Panc1 (cell line): ENCODE results near the gene DCUN1D2. TPM values are rescaled to one million over a fixed set of nuclear protein-coding genes. Genes with fewer than 3 reads are reported as not detected.
"Not testable (repeated sequence)": the region's sequence is repeated elsewhere in the genome, so short reads cannot be mapped to it uniquely, and the experiment has no call there.

Experiments used
- ATAC-seq: fragments of 200-7000 bp; cut with Tn5 transposase; 2 replicates; pipeline ENCODE4 v1.9.1; 2020; ENCODE audit warnings: mild to moderate bottlenecking, moderate library complexity
- BruUV-seq: library from RNA; stranded (reverse); fragments of 400-500 nt; replicated peaks from 2 replicates; lab custom pipeline; 2021; lab: Mats Ljungman, UMichigan
- CTCF ChIA-PET: fragments of 300-600 bp; sonication (Branson Sonifier 250); formaldehyde crosslinking; loops from one replicate; lab custom pipeline; 2022; ENCODE audit warnings: antibody characterized with exemption; lab: Charles Lee
- POLR2A ChIA-PET: fragments of 300-600 bp; sonication (Branson Sonifier 250); formaldehyde crosslinking; loops from one replicate; lab custom pipeline; 2022; ENCODE audit warnings: antibody characterized with exemption; lab: Charles Lee
- DNase-seq: peaks from one replicate; pipeline ENCODE4 v3.0.0-alpha.2; 2010; ENCODE audit warnings: low read depth, low spot score
- H3K27ac ChIP-seq: 2 replicates; pipeline ENCODE4 v1.5.1; 2011; ENCODE audit warnings: mild to moderate bottlenecking, low read length, inconsistent platforms
- H3K27me3 ChIP-seq: fragments of 200-500 bp; sonication (Bioruptor generic); 2 replicates; pipeline ENCODE4 v1.6.0; 2014; ENCODE audit warnings: low read length, inconsistent platforms; ENCODE audit not compliant: control insufficient read depth, insufficient read depth
- H3K36me3 ChIP-seq: fragments of 200-500 bp; sonication (Bioruptor generic); 2 replicates; pipeline ENCODE4 v1.5.1; 2014; ENCODE audit warnings: inconsistent platforms, mild to moderate bottlenecking, low read length, moderate library complexity; ENCODE audit not compliant: control insufficient read depth, insufficient read depth
- H3K4me1 ChIP-seq: 2 replicates; pipeline ENCODE4 v1.5.1; 2011; ENCODE audit warnings: inconsistent platforms, mild to moderate bottlenecking, low read length, moderate library complexity; ENCODE audit not compliant: control insufficient read depth, insufficient read depth
- H3K4me3 ChIP-seq, 2 experiments: 2 replicates each; pipeline ENCODE4 v1.5.1; 2011 to 2012; ENCODE audit warnings: low read depth in 2 of 2, low read length in 2 of 2, mild to moderate bottlenecking in 2 of 2, inconsistent platforms in 1 of 2, moderate library complexity in 1 of 2
- H3K9me3 ChIP-seq: fragments of 200-500 bp; sonication (Bioruptor generic); 2 replicates; pipeline ENCODE4 v1.5.1; 2014; ENCODE audit warnings: low read depth, mild to moderate bottlenecking, inconsistent platforms, low read length, moderate library complexity; ENCODE audit not compliant: control insufficient read depth, insufficient read depth
- CTCF ChIP-seq: fragments of 450-650 bp; IDR thresholded peaks from 2 replicates; pipeline ENCODE4 v1.5.1; 2017; ENCODE audit warnings: mild to moderate bottlenecking
- POLR2AphosphoS5 ChIP-seq: IDR thresholded peaks from 2 replicates; pipeline ENCODE4 v1.6.1; 2012; ENCODE audit warnings: mild to moderate bottlenecking, low read depth, low read length, moderate library complexity
- REST ChIP-seq, 2 experiments: IDR thresholded peaks; 2 replicates each; pipeline ENCODE4 v1.6.1; 2011 to 2012; ENCODE audit warnings: low read depth in 2 of 2, control low read depth in 1 of 2, low read length in 1 of 2, mild to moderate bottlenecking in 1 of 2, moderate library complexity in 1 of 2; ENCODE audit not compliant: insufficient read depth in 1 of 2
- SIN3A ChIP-seq: IDR thresholded peaks from 2 replicates; pipeline ENCODE4 v1.6.1; 2012; ENCODE audit warnings: low read depth, mild to moderate bottlenecking, low read length, moderate library complexity, borderline replicate concordance; ENCODE audit not compliant: insufficient read depth
- TCF7L2 ChIP-seq: IDR thresholded peaks from 2 replicates; pipeline ENCODE4 v1.6.1; 2011; ENCODE audit warnings: mild to moderate bottlenecking, low read depth, low read length, inconsistent platforms
- in situ Hi-C: cut with HindIII; loops from 2 replicates; pipeline ENCODE4 v1.10.0; 2016; ENCODE audit warnings: low sequenced_read_pairs, low pct_unique_long_range_greater_than_20kb
- intact Hi-C: fragments of 100-400 bp; cut with micrococcal nuclease; formaldehyde crosslinking; loops from one replicate; pipeline ENCODE4 v1.10.0; 2022; ENCODE audit not compliant: unreplicated experiment
- total RNA-seq: library from RNA; stranded (reverse); gene quantifications from one replicate; pipeline ENCODE4 v1.2.1, GENCODE V29; 2021; ENCODE audit not compliant: unreplicated experiment

Gene DCUN1D2
- total RNA-seq, 1 experiment from 2014 or later = 22.8 TPM

- BruUV-seq = no TSS peak
These were observed 18.7 kb downstream of the DCUN1D2 start for GRCh38 chr13:113471844-113472243.

GRCh38 chr13:113470635-113471163, 19.8 kb downstream of the DCUN1D2 start:
- ATAC-seq, H3K27me3 ChIP-seq, H3K9me3 ChIP-seq, in situ Hi-C loops, H3K4me1 ChIP-seq, intact Hi-C loops, H3K27ac ChIP-seq, DNase-seq, POLR2A ChIA-PET, H3K36me3 ChIP-seq, H3K4me3 ChIP-seq, BruUV-seq: not testable (repeated sequence)
- CTCF ChIA-PET = interaction anchor here (0.6 kb wide), 1 partner anchor 22 kb away, joined by 3 read pairs; no protein-coding TSS in a partner anchor

More at GRCh38 chr13:113471844-113472243, 18.7 kb downstream of the DCUN1D2 start:
- no peak for DNase-seq
- H3K27ac ChIP-seq = no peak overlapping the region
- intact Hi-C loops = no loop called here
- ChIA-PET POLR2A (no interaction called here), CTCF (no interaction called here)
- H3K9me3 ChIP-seq = no peaks in the 10 kb centered on the region
- no peak for TF ChIP-seq CTCF
- no peak for TF ChIP-seq POLR2AphosphoS5
- no peak for TF ChIP-seq TCF7L2
- TF ChIP-seq REST (IDR thresholded peaks at IDR 0.05; ENCODE audit: insufficient read depth in 1 of 2, low read depth in 2 of 2, low read length in 1 of 2) = no peak
- no peak for TF ChIP-seq SIN3A
- no peak for ATAC-seq
- in situ Hi-C loops = no loop called here
- no peaks in the 10 kb centered on the region for H3K27me3 ChIP-seq
- no peak overlapping the region for H3K4me3 ChIP-seq
- no peaks in the 10 kb centered on the region for H3K36me3 ChIP-seq
- H3K4me1 ChIP-seq = no peaks in the 10 kb centered on the region

- H3K27ac ChIP-seq = no peak overlapping the region
- no TSS peak for BruUV-seq
- H3K36me3 ChIP-seq = no peaks in the 10 kb centered on the region; the same call in 1 of the 2 replicates
- intact Hi-C loops = no loop called here
- no peak for ATAC-seq
- in situ Hi-C loops = no loop called here
- ChIA-PET POLR2A (no interaction called here), CTCF (interaction anchor here (0.6 kb wide), 1 partner anchor 21 kb away, joined by 3 read pairs; no protein-coding TSS in a partner anchor)
- DNase-seq = no peak
- no peaks in the 10 kb centered on the region for H3K4me1 ChIP-seq
- TF ChIP-seq CTCF (no peak), TCF7L2 (no peak), SIN3A (no peak), REST (IDR thresholded peaks at IDR 0.05; ENCODE audit: insufficient read depth in 1 of 2, low read depth in 2 of 2, low read length in 1 of 2) (no peak), POLR2AphosphoS5 (no peak)
- H3K9me3 ChIP-seq = no peaks in the 10 kb centered on the region
- H3K27me3 ChIP-seq = no peaks in the 10 kb centered on the region
- H3K4me3 ChIP-seq = no peak overlapping the region
These were observed 20.4 kb downstream of the DCUN1D2 start for GRCh38 chr13:113470073-113470472.
